IMR-90 (cell line): ENCODE results near the gene CSNK1G2. TPM values are rescaled to one million over a fixed set of nuclear protein-coding genes. Genes with fewer than 3 reads are reported as not detected.

Source experiments
- ATAC-seq: fragments of 200-7000 bp; cut with Tn5 transposase; 2 replicates; pipeline ENCODE4 v1.9.1; 2020; ENCODE audit warnings: low read depth, mild to moderate bottlenecking, moderate library complexity
- BruUV-seq: library from RNA; stranded (reverse); fragments of 400-500 nt; replicated peaks from 2 replicates; lab custom pipeline; 2021; lab: Mats Ljungman, UMichigan
- CTCF ChIA-PET: fragments of 300-600 bp; formaldehyde crosslinking; extraction: SDS; loops from one replicate; lab custom pipeline; 2021; ENCODE audit warnings: antibody characterized with exemption; lab: Yijun Ruan, JAX
- POLR2A ChIA-PET: fragments of 300-600 bp; sonication (Branson Sonifier 250); formaldehyde crosslinking; loops from one replicate; lab custom pipeline; 2022; ENCODE audit warnings: antibody characterized with exemption; ENCODE audit not compliant: unreplicated experiment; lab: Charles Lee
- DNase-seq: peaks from one replicate; pipeline ENCODE4 v3.0.0; 2013
- H2AFZ ChIP-seq: replicated peaks from 2 replicates; pipeline ENCODE3; 2013; ENCODE audit warnings: low read length, mild to moderate bottlenecking; ENCODE audit not compliant: poor library complexity
- H2AK5ac ChIP-seq: 2 replicates; pipeline ENCODE4 v1.6.1; 2013; ENCODE audit warnings: low read depth, low read length, inconsistent platforms
- H2AK9ac ChIP-seq: replicated peaks from 2 replicates; pipeline ENCODE3; 2013; ENCODE audit warnings: mild to moderate bottlenecking, low read depth, low read length, moderate library complexity; ENCODE audit not compliant: poor library complexity
- H2BK120ac ChIP-seq: 2 replicates; pipeline ENCODE4 v1.6.1; 2013; ENCODE audit warnings: low read depth, low read length, inconsistent platforms
- H2BK15ac ChIP-seq: 3 replicates; pipeline ENCODE4 v1.6.1; 2013; ENCODE audit warnings: low read depth, low read length, inconsistent platforms
- H2BK20ac ChIP-seq: 2 replicates; pipeline ENCODE4 v1.6.1; 2013; ENCODE audit warnings: low read depth, mild to moderate bottlenecking, inconsistent platforms, low read length, moderate library complexity
- H2BK5ac ChIP-seq: 2 replicates; pipeline ENCODE4 v1.6.1; 2013; ENCODE audit warnings: mild to moderate bottlenecking, low read depth, low read length, inconsistent platforms; ENCODE audit not compliant: poor library complexity, severe bottlenecking
- H3K14ac ChIP-seq: replicated peaks from 2 replicates; pipeline ENCODE4 v1.6.1; 2013; ENCODE audit warnings: low read depth, low read length, inconsistent platforms
- H3K18ac ChIP-seq: 2 replicates; pipeline ENCODE4 v1.6.1; 2013; ENCODE audit warnings: low read depth, low read length, control low read depth
- H3K23ac ChIP-seq: 2 replicates; pipeline ENCODE4 v1.6.1; 2013; ENCODE audit warnings: low read depth, low read length, inconsistent platforms
- H3K27ac ChIP-seq: 2 replicates; pipeline ENCODE4 v1.5.1; 2013; ENCODE audit warnings: mild to moderate bottlenecking, control low read depth, low read length; ENCODE audit not compliant: insufficient read depth
- H3K27me3 ChIP-seq: 2 replicates; pipeline ENCODE4 v1.6.1; 2013; ENCODE audit warnings: low read length; ENCODE audit not compliant: control insufficient read depth, insufficient read depth
- H3K36me3 ChIP-seq: 2 replicates; pipeline ENCODE4 v1.6.1; 2013; ENCODE audit warnings: low read length, mixed read lengths; ENCODE audit not compliant: control insufficient read depth, insufficient read depth
- H3K4ac ChIP-seq: 2 replicates; pipeline ENCODE4 v1.6.1; 2013; ENCODE audit warnings: low read depth, low read length, inconsistent platforms
- H3K4me1 ChIP-seq: 2 replicates; pipeline ENCODE4 v1.6.1; 2013; ENCODE audit warnings: low read length, mixed read lengths; ENCODE audit not compliant: control insufficient read depth, insufficient read depth
- H3K4me2 ChIP-seq: 2 replicates; pipeline ENCODE4 v1.6.1; 2013; ENCODE audit warnings: low read depth, mild to moderate bottlenecking, control low read depth, low read length, moderate library complexity
- H3K4me3 ChIP-seq: 2 replicates; pipeline ENCODE4 v1.5.1; 2013; ENCODE audit warnings: low read depth, mild to moderate bottlenecking, control low read depth, low read length, moderate library complexity; ENCODE audit not compliant: insufficient read depth
- H3K56ac ChIP-seq: 2 replicates; pipeline ENCODE4 v1.6.1; 2013; ENCODE audit warnings: low read length, inconsistent platforms; ENCODE audit not compliant: insufficient read depth; ENCODE audit errors: extremely low read depth
- H3K79me1 ChIP-seq, 2 experiments: 2 replicates each; pipeline ENCODE4 v1.6.1; 2013; ENCODE audit warnings: low read length in 2 of 2, inconsistent platforms in 1 of 2, low read depth in 1 of 2
- H3K9ac ChIP-seq: 2 replicates; pipeline ENCODE4 v1.6.1; 2013; ENCODE audit warnings: low read depth, low read length, control low read depth
- H3K9me1 ChIP-seq: 2 replicates; pipeline ENCODE4 v1.6.1; 2013; ENCODE audit warnings: low read length, inconsistent platforms; ENCODE audit not compliant: insufficient read depth
- H3K9me3 ChIP-seq: 2 replicates; pipeline ENCODE4 v1.6.1; 2013; ENCODE audit warnings: low read length; ENCODE audit not compliant: control insufficient read depth, insufficient read depth
- H4K20me1 ChIP-seq: 2 replicates; pipeline ENCODE4 v1.6.1; 2013; ENCODE audit warnings: low read length, inconsistent platforms; ENCODE audit not compliant: insufficient read depth
- H4K5ac ChIP-seq: 2 replicates; pipeline ENCODE4 v1.6.1; 2013; ENCODE audit warnings: mild to moderate bottlenecking, low read depth, low read length, control low read depth
- H4K8ac ChIP-seq, 2 experiments: 2 replicates each; pipeline ENCODE4 v1.6.1; 2013; ENCODE audit warnings: low read depth in 2 of 2, low read length in 2 of 2, control low read depth in 1 of 2, inconsistent platforms in 1 of 2
- H4K91ac ChIP-seq: 2 replicates; pipeline ENCODE4 v1.6.1; 2013; ENCODE audit warnings: low read depth, low read length, inconsistent platforms; ENCODE audit not compliant: insufficient read depth
- RFX5 ChIP-seq: IDR thresholded peaks from 2 replicates; pipeline ENCODE4 v1.8.0; 2012; ENCODE audit warnings: low read depth, mild to moderate bottlenecking, low read length, moderate library complexity
- WGBS, 2 experiments: methylation state at CpG; one replicate each; pipeline versions ENCODE4 v1.1.5 to v1.1.7; 2013; ENCODE audit warnings: missing lambda C conversion rate in 2 of 2; ENCODE audit not compliant: insufficient read length in 1 of 2; ENCODE audit errors: extremely low coverage in 2 of 2; 5-methylcytosine and 5-hydroxymethylcytosine counted together
- dilution Hi-C: fragments of 300-500 bp; cut with HindIII; formaldehyde crosslinking; loops from one replicate; pipeline ENCODE4 v1.14.3; 2018; ENCODE audit warnings: low sequenced_read_pairs; ENCODE audit not compliant: unreplicated experiment
- in situ Hi-C: fragments of 300-500 bp; cut with MboI; formaldehyde crosslinking; loops from 3 replicates; pipeline ENCODE4 v1.14.3; 2019; ENCODE audit warnings: low sequenced_read_pairs, inconsistent platforms, mixed read lengths
- intact Hi-C: fragments of 100-400 bp; cut with micrococcal nuclease; formaldehyde crosslinking; loops from 2 replicates; pipeline ENCODE4 v1.10.0; 2022
- polyA plus RNA-seq, 3 experiments: library from polyadenylated mRNA; depleted of rRNA; stranded (reverse); fragments of >200 nt; gene quantifications; 2 replicates each; pipeline ENCODE4 v1.2.3, GENCODE V29; 2012; ENCODE audit warnings: low replicate concordance in 1 of 3
- total RNA-seq: library from RNA; depleted of rRNA; stranded (reverse); fragments of >200 nt; gene quantifications from 2 replicates; pipeline ENCODE4 v1.2.3, GENCODE V29; 2012
- TF ChIP-seq, protein P1 (sequence below): fragments of 150-350 bp; IDR thresholded peaks from 2 replicates; pipeline ENCODE4 v1.6.1; 2016; ENCODE audit warnings: low read depth, mild to moderate bottlenecking, low read length, moderate library complexity, borderline replicate concordance

CSNK1G2 gene
- total and polyA plus RNA-seq, 2 of the 4 experiments (the other 2 are of a cell fraction): 38.0 to 96.3 TPM

DNA sequence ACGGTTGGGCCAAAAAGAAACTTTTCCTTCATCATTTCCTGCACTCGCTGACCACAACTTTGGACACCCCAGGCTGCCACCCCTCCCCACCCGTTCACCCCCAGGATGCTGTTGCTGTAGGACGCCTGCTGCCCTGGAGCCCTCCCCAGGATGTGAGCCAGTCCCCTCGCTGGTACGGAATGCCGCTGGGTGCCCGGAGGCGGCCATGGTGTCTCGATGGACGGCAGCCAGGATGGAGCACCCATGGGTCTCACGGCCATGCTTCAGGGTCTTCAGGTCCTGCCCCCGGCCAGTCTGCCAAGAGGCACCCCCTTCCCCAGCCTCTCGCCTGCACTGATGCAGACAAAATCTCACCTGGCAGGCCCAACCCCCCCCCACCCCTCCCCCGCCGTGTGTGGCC, 15.4 kb upstream of the CSNK1G2 start:
- BruUV-seq: no TSS peak
- Histone ChIP-seq H3K18ac (no peak overlapping the region), H2AK9ac (no peak overlapping the region), H3K9ac (no peak overlapping the region), H3K14ac (no peak overlapping the region), H3K9me1 (no peaks in the 10 kb centered on the region), H2BK5ac (no peak overlapping the region), H2AK5ac (no peak overlapping the region), H3K4me3 (no peak overlapping the region), H4K91ac (no peak overlapping the region), H4K20me1 (0 out of 2 replicates have a peak, but pooled peaks cover 9% of the 10 kb centered on the region), H3K79me1 (no peaks in the 10 kb centered on the region), H3K56ac (no peak overlapping the region), H3K4me2 (no peak overlapping the region), H2BK15ac (no peak overlapping the region), H2BK20ac (no peak overlapping the region), H2AFZ (no peak overlapping the region), H3K23ac (no peak overlapping the region), H4K8ac (no peak overlapping the region), H3K4ac (no peak overlapping the region), H3K27ac (no peak overlapping the region), H2BK120ac (no peak overlapping the region), H3K4me1 (peaks cover 6% of the 10 kb centered on the region), H3K9me3 (no peaks in the 10 kb centered on the region), H3K36me3 (peaks cover 42% of the 10 kb centered on the region), H3K27me3 (no peaks in the 10 kb centered on the region), H4K5ac (no peak overlapping the region)
- intact Hi-C loops: no loop called here
- ATAC-seq (no peak), DNase-seq (no peak)
- CTCF ChIA-PET: no interaction called here
- in situ Hi-C loops: no loop called here
- dilution Hi-C loops: no loop called here
- POLR2A ChIA-PET: no interaction called here
- 97% methylated on average over 10 of the region's 16 CpGs; no CpG with 5 or more reads in 1 of the 2 experiments for WGBS, 2 experiments
- no peak for TF ChIP-seq RFX5
- TF ChIP-seq, protein P1, sequence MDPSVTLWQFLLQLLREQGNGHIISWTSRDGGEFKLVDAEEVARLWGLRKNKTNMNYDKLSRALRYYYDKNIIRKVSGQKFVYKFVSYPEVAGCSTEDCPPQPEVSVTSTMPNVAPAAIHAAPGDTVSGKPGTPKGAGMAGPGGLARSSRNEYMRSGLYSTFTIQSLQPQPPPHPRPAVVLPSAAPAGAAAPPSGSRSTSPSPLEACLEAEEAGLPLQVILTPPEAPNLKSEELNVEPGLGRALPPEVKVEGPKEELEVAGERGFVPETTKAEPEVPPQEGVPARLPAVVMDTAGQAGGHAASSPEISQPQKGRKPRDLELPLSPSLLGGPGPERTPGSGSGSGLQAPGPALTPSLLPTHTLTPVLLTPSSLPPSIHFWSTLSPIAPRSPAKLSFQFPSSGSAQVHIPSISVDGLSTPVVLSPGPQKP: no peak
